ENCODE data around the gene CD22.

The CD22 gene

DNA sequence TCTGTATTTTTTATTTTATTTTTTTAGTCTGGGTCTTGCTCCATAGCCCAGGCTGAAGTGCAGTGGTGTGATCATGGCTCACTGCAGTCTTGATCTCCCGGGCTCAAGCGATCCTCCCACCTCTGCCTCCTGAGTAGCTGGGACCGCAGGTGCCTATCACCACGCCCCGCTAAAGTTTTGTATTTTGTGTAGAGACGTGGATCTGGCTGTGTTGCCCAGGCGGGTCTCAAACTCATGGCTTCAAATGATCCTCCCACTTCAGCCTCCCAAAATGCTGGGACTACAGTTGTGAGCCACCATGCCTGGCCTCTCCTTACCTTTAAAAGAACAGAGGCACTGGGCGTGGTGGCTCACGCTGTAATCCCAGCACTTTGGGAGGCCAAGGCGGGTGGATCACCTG lies 41.3 kb upstream of the CD22 start:
- TF ChIP-seq, protein P1, sequence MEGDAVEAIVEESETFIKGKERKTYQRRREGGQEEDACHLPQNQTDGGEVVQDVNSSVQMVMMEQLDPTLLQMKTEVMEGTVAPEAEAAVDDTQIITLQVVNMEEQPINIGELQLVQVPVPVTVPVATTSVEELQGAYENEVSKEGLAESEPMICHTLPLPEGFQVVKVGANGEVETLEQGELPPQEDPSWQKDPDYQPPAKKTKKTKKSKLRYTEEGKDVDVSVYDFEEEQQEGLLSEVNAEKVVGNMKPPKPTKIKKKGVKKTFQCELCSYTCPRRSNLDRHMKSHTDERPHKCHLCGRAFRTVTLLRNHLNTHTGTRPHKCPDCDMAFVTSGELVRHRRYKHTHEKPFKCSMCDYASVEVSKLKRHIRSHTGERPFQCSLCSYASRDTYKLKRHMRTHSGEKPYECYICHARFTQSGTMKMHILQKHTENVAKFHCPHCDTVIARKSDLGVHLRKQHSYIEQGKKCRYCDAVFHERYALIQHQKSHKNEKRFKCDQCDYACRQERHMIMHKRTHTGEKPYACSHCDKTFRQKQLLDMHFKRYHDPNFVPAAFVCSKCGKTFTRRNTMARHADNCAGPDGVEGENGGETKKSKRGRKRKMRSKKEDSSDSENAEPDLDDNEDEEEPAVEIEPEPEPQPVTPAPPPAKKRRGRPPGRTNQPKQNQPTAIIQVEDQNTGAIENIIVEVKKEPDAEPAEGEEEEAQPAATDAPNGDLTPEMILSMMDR (conservative IDR thresholded peaks at IDR 0.05; ENCODE audit: low read depth): no peak
- CTCF ChIA-PET: no interaction called here
- no peak for DNase-seq (ENCODE audit: low spot score)
- POLR2A ChIA-PET (ENCODE audit: low non-redundant PET): no interaction called here
- H3K27ac ChIP-seq: no peak overlapping the region

DNA sequence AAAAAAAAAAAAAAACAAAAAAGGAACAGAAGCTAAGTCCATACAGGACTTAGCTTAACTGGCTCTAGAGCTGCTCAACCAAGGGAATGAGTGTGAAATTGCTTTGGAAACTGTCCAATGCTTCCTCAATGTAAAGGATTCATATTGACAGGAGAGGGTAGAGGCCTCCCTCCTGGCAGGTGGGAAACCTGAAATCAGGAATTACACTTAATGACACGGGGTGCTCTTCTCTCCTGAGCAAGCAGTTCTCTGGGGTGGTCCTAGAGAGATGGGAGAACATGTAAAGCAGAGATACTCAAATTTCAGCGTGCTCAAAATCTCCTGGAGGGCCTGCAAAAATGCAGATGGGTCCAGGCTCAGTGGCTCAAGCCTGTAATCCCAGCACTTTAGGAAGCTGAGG lies 40.7 kb upstream of the CD22 start:
- no peak for DNase-seq (ENCODE audit: low spot score)
- ChIA-PET POLR2A (ENCODE audit: low non-redundant PET) (no interaction called here), CTCF (interaction anchor here (0.7 kb wide), 1 partner anchor 179 kb away, joined by 3 read pairs; no protein-coding TSS in a partner anchor)
- H3K27ac ChIP-seq: no peak overlapping the region
- TF ChIP-seq, protein P1 (conservative IDR thresholded peaks at IDR 0.05; ENCODE audit: low read depth): no peak

DNA sequence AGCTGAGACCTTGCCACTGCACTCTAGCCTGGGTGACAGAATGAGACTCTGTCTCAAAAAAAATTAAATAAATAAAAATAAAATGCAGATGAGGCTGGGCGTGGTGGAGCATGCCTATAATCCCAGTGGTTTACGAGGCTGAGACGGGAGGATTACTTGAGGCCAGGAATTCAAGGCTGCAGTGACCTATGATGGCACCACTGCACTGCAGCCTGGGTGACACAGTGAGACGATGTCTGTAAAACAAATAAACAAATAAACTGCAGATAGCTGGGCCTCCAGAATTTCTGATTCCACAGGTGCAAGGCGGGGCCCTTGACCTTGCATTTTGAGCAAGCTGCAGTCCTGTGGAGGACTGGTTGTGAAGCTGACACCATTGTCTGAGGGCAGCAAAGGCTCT lies 40.1 kb upstream of the CD22 start:
- POLR2A ChIA-PET (ENCODE audit: low non-redundant PET): no interaction called here
- H3K27ac ChIP-seq: no peak overlapping the region
- TF ChIP-seq, protein P1 (conservative IDR thresholded peaks at IDR 0.05; ENCODE audit: low read depth): no peak
- no peak for DNase-seq (ENCODE audit: low spot score)
- CTCF ChIA-PET: interaction anchor here (0.7 kb wide), 1 partner anchor 179 kb away, joined by 3 read pairs; no protein-coding TSS in a partner anchor

DNA sequence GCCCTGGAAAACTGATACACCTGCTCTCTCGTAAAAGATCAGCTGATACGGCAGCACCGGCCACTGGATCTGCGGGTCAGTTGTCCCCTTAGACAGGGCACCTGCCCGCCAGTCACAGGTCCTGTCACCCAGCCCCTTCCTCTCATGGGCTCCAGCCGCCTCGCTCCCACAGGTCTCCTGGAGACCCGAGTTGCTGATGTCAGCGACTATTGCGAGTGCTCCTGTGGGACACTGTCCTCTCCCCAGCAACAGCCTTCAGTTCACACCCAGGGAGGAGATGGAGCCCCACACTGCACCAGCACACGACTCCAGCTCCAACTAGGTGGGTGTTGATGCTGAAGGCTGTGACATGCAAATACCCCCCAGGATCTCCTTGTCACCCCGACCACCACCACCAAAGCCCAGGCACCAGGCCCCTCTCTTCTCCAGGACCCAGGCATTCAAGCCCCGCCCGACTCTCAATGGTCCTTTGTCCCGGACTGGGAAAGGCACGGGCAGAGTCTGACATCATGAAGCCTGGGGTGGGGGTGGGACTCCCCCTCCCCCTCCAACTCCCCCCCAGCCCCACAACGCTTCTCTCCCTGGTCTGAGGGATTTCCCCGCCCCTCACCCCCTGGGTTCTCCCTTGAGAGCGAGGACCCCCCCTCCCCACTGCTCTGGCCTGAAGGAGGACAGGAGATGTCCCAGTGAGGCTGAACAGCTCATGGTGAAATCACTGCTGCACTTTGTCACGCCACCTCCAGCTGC lies 38.4 kb upstream of the CD22 start:
- ChIA-PET CTCF (interaction anchor here (0.5 to 0.7 kb wide), 2 partner anchors 32 to 62 kb away, joined by 3 read pairs; no protein-coding TSS in a partner anchor), POLR2A (ENCODE audit: low non-redundant PET) (no interaction called here)
- no peak for DNase-seq (ENCODE audit: low spot score)
- TF ChIP-seq, protein P1 (conservative IDR thresholded peaks at IDR 0.05; ENCODE audit: low read depth): no peak
- H3K27ac ChIP-seq: no peak overlapping the region

DNA sequence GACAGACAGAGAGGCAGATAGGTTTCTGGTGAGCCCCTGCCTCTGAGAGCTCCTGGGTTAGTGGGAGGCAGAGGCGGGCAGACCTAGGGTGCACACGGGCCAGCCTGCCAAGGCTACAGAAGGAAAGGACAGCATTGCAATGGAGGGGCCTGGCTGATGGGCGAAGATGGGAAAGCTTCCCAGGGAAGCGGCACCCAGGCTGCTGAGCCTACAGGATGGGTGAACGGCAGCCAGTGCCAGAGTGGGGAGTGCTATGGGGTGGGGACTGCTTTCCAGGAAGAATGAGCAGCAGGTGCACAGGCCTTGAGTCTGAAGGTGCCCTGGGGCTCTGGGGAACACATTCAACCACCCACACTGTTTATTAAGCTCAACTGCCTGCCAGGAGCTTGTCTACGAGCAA lies 37.7 kb upstream of the CD22 start:
- no peak for DNase-seq (ENCODE audit: low spot score)
- TF ChIP-seq, protein P1 (conservative IDR thresholded peaks at IDR 0.05; ENCODE audit: low read depth): no peak
- POLR2A ChIA-PET (ENCODE audit: low non-redundant PET): no interaction called here

DNA sequence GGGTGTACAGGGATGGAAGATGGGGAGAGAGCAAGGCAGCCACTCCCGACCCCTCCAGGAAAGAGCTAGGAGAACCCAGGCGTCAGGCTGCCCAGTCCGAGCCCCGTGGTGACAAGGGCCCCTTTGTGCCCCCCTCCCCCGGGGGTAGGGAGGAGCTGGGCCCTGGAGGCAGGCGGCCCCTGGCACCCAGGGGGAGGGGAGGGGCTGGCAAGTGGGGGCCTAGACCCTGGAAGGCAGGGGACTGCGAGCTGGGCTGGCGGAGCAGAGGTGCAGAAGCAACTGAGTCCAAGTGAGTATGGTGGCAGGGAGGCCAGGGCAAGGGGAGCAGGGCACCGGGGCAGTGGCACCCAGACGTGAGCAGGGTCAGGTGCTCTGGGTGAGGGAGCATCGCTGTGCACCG lies 37.1 kb upstream of the CD22 start, which contains the start of gene MAG:
MAG (plus strand) TSS at position 246 of the 400 bp plus-strand sequence. CDS start 3,248 bp downstream, outside the sequence.
- TF ChIP-seq, protein P1 (conservative IDR thresholded peaks at IDR 0.05; ENCODE audit: low read depth): no peak
- DNase-seq (ENCODE audit: low spot score): no peak
- POLR2A ChIA-PET (ENCODE audit: low non-redundant PET): no interaction called here
- CTCF ChIA-PET: no interaction called here
- H3K27ac ChIP-seq: no peak within 1 kb of the TSS

More for the DNA sequence above, 37.7 kb upstream of the CD22 start:
- CTCF ChIA-PET: interaction anchor here (0.5 kb wide), 1 partner anchor 33 kb away, joined by 3 read pairs; no protein-coding TSS in a partner anchor
- no peak overlapping the region for H3K27ac ChIP-seq

Measured in RWPE1 (cell line).